GM19455 (cell line): ENCODE results near the gene PIN1.
"Not testable (repeated sequence)": the region's sequence is repeated elsewhere in the genome, so short reads cannot be mapped to it uniquely, and the experiment has no call there.

Experiments used
- ATAC-seq: cut with Tn5 transposase; IDR thresholded peaks from one replicate; pipeline ENCODE4 v1.9.1; 2021; ENCODE audit not compliant: unreplicated experiment

Gene PIN1

DNA sequence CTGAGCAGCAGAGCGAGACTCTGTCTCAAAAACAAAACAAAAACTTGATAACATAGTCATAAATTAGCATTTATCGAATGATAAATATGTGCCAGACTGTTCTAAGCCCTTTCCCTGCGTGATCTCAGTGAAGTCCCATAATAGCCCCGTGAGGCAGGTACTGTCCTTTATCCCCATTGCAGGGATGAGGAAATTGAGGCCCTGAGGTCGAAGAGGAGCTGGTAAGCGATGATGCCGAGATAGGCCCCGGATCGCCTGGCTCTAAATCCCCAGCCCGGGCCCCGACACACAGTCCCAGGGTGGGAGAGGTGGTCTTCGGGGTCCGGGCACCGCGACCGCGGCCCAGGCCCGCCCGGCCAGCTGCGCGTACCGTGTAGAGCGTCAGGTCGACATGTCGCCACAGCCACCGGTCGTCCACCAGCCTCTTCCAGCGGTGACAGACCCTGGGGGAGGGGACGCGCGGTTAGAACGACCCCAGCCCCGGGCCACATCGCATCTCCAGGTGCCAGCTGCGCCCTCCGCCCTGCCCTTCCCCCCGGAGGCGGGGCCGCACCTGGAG is 16.9 kb upstream of the PIN1 start:
- no peak for ATAC-seq

DNA sequence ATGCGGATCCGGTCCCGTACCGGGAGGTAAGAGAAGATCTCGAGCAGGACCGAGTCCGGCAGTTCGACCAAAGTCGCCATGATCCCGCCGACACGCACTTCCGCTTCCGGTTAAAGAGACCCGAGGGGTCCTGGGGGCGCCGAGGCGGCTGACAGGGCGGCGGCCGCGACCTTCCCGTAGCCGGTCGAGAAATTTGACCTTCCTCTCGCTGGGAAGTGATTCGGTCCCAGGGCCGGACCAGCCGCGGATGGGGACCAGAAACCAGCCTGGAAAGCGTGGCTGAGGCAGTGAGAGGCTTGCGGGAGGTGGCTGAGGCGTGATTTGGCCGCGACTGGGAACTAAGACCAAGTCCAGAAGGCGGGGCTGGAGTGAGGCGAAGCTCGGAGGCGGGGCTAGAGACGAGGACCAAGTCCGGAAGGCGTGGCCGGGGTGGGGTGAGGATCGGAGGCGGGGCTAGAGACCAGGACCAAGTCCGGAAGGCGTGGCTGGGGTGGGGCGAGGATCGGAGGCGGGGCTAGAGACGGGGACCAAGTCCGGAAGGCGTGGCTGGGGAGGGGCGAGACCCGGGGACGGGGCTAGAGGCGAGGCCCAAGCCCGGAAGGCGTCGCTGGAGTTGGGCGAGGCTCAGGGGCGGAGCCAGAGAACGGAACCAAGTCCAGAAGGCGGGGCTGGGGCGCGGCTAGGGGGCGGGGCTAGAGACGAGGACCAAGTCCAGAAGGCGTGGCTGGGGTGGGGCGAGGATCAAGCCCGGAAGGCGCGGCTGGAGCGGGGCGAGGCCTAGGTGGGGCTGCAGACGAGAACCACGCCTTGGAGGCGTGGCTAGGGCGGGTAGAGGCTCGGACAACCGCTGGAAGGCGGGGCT is 16.2 kb upstream of the PIN1 start, which contains the start of gene FBXL12:
FBXL12 (minus strand) TSS at position 346 of the 862 bp plus-strand sequence; CDS start at position 80, 266 bp downstream.
- ATAC-seq = peak; percentile 78

DNA sequence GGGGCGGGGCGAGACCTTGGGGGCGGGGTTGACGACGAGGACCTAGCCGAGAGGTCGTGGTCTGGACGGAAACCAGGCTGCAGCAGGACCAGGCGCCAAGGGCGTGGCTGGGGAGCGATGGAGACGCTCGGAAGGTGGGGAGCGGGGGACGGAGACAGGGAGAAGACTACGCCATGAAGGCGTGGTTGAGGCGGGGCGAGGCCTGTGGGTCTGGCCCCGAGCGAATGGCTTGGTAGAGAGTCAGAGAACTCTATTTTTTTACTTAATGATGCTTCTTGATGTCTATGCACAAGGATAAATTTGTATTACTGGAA is 15.6 kb upstream of the PIN1 start:
- no peak for ATAC-seq

DNA sequence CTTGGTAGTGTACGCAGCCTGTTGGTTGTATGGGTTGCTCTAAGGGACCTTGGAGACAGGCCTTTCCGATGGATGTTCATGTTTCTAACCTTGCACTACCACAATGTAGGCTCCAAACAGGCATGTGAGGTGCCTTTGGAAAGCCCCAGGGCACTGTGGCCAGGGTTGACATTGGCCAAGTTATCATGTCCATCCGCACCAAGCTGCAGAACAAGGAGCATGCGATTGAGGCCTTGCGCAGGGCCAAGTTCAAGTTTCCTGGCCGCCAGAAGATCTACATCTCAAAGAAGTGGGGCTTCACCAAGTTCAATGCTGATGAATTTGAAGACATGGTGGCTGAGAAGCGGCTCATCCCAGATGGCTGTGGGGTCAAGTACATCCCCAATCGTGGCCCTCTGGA is 15.1 kb upstream of the PIN1 start:
- not testable (repeated sequence) for ATAC-seq

DNA sequence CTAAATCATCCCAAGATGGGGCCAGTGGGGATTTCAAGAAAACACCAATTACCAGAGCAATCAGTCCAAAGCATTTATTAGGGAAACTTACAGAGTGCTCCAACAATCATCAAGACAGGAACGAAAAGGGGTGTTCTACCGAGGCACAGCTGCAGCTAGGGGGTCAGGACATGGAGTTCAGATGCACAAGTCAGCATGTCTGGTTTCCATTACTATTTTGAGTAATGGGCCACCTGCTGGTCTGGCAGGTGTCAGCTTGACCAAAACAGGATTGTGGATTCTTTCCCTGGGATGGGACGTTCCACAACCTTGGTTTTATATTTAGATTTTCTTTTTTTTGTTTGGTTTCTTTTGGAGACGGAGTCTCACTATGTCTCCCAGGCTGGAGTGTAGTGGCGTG is 11.3 kb upstream of the PIN1 start:
- no peak for ATAC-seq

DNA sequence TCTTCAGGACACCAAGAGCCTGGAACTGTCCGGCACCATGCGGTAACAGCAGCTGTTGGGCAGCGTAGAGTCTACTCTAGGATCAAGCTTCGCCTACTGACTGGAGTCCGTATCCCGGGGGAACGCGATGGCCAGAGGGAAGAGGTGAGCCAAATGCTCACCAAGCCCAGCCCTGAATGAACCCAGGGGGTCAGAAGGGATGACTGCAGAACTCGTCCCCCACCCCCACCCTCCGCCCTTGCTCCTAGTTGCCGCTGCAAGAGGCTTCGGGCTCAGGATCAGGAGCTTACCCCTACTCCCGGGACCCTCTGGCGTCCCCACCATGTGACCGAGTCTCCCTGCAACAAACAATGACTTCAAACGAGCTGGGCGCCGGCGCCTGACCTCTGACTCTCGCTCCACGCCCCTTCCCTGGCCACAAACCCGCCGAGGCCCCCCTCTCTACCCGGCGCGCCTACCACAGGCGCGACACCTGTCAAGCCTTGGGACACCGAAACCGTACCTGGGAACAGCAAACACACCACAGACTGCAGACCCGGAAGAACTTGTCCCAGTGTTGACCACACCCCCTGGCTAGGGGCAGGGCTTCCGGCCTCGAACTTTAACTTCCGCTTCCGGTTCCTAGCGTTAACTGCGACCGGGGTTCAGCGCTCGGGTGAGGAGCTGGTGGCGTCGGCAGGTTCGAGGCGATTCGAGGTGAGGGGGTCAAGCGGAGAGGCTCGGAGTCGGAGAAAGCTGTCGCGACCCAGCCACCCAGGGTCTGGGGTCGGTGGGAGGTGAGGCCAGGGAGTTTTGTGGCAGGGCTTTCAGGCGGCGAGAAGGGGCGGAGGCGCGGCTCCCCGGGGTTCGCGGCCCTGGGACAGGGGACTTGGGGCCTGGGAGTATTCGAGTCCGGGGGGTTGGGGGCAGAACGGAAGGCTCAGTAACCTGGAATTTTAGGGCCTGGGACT is 7.6 kb upstream of the PIN1 start, which contains the start of gene UBL5:
UBL5 (plus strand) TSS at position 630 of the 950 bp plus-strand sequence. CDS start 420 bp downstream, outside the sequence.
- peak; percentile 81 for ATAC-seq

DNA sequence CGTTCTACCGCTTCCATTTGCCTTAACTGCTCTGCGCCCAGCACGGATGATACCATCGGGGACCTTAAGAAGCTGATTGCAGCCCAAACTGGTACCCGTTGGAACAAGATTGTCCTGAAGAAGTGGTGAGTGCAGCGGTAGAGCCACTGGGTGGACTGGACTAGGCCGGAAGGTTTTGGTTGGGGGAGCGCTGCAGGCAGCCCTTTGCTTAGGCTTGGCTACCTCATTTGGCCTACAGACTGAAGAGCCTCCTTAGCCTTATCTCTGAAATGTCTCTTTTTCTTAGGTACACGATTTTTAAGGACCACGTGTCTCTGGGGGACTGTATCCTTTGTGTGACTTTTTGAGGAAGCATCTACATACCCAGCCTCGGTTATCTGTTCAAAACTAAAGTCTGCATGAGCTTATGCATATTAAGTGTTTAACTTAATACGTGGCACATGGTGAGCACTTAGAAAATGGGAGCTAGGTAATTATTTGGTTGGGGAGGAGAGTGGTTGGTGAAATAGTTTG is 6.5 kb upstream of the PIN1 start:
- ATAC-seq = no peak

DNA sequence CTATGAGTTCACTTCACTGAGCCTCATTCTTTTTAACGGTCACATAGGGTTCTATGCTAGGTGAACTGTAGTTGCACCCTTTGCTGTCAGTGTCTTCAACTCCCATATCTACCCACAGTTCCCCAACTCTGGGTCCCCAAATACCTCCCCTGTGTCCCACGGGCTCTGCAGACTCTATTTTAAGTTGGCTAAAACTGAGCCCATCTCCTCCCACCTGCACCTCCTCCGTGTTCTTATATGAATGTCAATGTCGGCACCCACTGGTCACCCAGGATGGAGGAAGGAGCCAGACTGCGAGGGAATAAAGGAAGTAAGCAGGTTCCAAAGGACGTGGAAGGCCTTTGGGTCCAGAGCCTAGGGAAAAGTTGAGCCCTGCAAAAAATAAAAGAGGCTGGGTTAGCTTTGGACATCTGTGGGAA is 802 bp upstream of the PIN1 start:
- ATAC-seq = no peak

DNA sequence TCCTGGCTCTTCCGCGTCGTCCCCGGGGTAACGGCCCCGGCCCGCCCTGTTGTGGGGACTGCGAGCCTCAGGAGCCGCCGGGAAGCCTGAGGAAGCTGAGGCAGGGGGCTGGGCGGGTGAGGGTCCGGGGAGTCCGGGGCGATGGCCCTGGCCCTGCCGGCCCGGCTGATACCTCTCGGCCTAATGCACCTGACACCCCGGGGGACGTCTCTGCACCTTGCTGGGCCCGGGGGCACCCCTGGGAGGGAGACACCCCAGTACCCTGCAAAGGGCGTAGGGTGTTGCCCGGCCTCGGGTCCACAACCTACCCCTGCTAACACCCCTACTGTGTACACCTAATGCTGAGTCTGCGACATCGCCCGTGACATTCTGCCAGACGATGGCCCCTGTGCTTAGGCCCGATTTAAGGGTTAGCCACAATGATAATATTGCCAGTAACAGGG is 410 bp downstream of the PIN1 start:
- no peak for ATAC-seq

DNA sequence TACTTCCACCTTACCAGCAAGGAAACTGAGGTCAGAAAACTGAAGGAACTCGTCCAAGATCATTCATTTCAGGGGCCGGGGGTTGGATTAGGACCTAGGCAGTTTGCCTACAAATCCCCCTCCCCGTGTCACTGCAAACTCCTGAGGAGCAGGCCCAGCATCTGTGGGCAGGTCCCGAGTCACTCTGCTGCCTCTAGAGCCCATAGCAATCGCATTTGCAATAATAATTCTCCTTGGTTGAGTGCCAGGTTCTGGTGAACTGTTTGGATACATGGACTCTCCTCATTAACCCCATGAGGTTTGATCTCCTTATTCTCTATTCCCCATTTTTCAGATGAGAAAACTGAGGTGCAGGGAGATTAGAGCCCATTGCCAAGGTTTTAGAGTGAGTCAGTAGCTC is 903 bp downstream of the PIN1 start:
- no peak for ATAC-seq

DNA sequence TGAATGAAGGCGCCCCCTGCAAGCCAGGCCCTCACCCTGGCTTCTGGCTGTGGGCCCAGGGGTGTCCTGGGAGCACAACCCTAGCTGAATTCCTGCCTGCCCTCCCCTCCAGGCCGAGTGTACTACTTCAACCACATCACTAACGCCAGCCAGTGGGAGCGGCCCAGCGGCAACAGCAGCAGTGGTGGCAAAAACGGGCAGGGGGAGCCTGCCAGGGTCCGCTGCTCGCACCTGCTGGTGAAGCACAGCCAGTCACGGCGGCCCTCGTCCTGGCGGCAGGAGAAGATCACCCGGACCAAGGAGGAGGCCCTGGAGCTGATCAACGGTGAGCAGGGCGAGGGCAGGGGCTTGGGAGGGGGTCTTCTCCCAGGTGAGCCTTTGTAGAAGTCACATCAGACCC is 3.2 kb downstream of the PIN1 start:
- no peak for ATAC-seq

DNA sequence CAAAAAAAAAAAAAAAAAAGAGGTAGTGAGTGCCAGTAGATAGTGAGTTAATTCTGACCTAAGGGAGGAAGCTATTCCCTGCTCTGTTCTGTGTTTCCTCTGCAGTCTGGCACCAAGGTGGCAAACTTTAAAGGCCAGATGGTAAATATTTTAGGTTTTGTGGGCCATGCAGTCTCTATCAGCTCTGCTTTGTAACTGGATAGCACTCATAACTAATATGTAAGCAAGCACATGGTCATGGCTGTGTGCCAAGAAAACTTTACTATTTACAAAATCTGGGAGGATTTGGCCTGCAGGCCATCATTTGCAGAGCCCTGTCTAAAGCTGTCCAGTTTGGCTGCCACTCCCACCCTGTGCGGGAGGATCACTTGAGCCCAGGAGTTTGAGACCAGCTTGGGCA is 4.3 kb downstream of the PIN1 start:
- ATAC-seq = no peak

DNA sequence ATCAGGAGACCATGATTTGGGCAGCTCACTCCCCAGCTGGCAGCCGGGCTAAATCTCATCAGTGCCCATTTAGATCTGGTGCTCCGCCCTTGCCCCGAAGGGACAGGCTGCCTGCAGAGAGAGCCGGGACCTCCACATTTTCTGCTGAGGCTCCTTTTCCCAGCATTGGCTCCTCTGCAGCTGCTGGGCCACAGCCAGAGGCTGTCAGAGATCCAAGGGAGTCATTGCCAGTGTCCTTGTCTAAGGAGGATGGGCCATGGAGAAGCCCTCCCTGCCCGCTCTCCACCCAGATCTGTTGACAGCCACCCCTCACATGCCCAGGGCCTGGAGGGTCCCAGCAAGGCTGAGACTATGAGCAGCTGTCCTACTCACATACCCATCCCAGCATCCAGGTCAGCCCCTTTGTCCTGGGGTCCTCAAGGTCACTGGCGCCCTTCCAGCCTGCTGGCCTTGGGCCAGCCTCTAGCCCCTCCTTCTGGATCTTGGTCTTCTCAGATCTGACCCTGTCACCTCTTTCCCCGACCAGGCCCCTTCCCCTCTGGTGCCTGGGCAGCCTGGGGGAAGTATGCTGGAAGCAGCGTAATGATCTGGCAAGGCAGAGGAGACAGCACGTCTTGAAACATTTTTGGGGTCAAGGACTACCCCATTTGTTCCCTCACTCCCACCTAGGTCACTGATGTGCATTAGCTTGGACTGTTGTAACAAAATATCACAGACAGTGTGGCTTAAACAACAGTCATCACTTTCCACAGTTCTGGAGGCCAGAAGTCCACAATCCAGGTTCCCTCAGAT is 7.9 kb downstream of the PIN1 start:
- no peak for ATAC-seq

DNA sequence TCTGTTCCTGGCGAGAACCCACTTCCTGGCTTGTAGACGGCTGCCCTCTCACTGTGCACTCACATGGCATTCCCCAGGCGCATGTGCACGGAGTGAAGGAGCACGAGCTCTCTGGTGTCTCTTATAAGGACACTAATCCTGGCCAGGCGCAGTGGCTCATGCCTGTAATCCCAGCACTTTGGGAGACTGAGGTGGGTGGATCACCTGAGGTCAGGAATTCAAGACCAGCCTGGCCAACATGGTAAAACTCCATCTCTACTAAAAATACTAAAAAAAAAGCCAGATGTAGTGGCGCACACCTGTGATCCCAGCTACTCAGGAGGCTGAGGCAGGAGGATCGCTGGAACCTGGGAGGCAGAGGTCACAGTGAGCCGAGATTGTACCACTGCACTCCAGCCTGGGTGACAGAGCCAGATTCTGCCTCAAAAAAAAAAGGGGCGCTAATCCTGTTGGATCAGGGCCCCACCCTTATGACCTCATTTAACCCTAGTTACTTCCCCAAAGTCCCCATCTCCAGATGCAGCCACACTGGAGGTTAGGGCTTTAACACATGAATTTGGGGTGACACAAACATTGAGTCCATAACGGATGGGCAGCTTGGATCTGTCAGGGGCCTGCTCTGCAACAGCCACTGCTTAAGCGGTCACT is 8.6 kb downstream of the PIN1 start:
- ATAC-seq = not testable (repeated sequence)

DNA sequence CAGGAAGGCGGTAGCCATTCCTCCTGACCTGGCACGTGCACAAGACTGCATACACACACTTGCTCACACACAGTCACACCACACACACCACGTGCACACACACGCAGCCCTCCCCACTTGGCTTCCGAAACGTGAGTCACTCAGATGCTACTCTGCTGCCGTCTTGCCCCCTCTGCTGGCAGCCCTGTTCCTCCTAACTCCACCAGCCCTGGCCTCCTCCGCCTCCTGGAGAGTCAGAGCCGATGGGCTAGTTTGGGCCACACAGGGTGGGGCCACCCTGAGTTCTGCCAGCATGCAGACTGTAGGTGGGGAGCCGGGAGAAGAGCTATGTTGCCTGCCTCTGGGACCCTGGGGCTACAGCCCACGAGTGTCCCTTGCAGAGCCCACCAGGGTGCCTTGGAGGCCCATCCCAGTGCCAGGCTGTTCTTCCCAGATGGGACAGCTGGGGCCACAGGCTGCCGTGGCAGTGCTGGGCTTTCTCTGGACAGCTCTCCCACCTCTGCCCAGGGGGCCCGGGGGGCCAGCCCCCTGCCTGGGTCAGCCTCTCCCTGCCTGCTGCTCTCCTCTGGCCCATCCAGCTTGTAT is 12.1 kb downstream of the PIN1 start:
- no peak for ATAC-seq

DNA sequence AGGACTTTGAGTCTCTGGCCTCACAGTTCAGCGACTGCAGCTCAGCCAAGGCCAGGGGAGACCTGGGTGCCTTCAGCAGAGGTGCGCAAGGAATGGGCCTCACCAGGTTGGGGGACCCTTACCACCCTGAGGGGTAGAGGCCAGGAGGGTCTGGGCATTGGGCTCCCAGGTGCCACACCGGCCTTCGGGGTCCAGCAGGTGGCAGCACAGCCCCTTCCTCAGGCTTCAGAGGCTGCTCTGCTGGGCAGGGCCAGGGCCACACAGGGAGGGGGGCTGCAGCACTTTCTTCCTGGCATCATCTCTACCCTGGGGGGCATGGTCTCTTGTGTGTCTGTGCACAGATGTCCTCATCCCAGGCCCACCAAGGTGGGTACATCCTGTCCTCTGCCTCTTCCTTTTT is 12.9 kb downstream of the PIN1 start:
- ATAC-seq = no peak

DNA sequence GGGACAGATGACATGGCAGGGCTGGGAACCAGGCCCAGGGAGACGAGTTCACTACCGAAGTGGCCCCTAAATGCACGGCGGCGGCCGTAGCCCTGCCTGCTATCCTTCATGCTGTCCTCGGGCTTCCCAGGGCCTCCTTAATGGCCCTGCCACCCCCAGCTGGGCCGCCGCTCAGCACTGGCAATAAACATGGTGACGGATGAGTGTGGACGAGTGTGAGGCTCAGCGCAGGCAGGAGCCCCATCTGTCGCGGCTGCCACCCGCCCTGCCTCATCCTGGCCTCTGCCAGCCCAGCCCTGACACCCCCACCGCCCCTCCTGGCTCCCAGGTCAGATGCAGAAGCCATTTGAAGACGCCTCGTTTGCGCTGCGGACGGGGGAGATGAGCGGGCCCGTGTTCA is 13.6 kb downstream of the PIN1 start:
- ATAC-seq = no peak

DNA sequence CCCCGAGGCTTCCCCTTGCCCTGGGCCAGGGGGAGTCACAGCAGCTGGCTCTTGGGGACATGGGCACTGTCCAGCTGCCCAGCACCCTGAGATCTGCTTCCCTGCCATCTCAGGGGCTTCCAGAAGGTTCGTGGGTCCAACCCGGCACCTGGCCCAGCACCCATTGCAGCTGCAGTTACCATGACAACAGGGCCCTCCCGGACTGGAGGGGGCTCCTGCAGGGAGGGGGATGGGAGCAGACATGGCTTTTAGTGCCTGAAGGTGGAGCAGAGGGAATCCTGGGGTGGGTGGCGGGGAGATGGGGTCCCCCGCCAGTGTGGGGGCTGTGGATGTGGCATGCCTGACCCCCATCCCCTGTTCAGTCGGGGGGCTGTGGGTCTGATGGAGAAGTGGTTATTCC is 14.7 kb downstream of the PIN1 start:
- ATAC-seq = no peak

DNA sequence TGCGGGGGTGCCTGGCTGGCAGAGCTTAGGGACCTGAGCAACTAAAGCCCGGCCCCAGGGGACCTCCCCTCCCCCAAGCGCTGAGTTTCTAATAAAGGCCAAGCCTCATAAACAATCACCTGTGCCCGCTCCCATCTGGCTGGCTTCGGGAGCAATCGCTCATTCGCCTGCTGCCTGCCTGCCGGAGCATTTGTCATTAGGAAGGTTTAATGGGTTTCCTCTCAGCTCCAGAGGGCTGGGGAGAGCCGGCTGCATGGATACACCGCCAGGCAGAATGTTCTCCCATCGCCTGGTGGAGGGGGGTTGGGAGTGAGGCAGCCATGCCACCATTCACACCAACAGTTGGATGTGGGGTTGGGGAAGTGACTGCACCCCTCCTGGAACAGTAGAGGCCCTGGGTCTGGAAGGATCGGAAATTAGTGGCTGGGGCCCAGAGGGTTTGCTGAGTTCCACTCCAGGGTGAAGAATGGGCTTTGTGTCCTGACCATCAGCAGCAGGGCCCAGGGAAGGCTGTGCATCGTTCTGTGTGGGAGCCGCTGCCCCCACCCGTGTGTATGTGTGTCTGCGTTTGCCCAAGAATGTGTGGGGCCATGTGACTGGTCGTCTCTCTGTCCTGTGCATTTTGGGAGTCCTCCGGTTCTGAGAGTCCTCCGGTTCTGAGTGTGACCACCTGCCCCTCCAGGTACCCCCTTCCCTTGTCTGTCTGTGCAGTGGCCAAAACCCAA is 15.3 kb downstream of the PIN1 start:
- ATAC-seq = no peak
